Hematopoietic multipotent progenitor cell treated with erythropoietin and hydrocortisone succinate and interleukin-3 and kit ligand, for 4 days (in vitro differentiated cells): ENCODE measurements around the gene SLC39A8.
A peak's percentile ranks its signal among the peaks of the same experiment; 100 is the strongest.
"Not testable (repeated sequence)": the region's sequence is repeated elsewhere in the genome, so short reads cannot be mapped to it uniquely, and the experiment has no call there.

Experiments
- DNase-seq: peaks from one replicate; pipeline ENCODE4 v3.0.0-alpha.2; 2015

SLC39A8 gene

GRCh38 chr4:102344954-102345794 is at the start of gene SLC39A8:
Gene SLC39A8, minus strand, starts transcription at chr4:102345482. Its CDS starts 820 bp downstream, at chr4:102344662.
- DNase-seq, result peak; percentile 97

GRCh38 chr4:102392033-102392744 is 46.9 kb upstream of the SLC39A8 start:
- no peak for DNase-seq

- peak; percentile 83 for DNase-seq
Measured at GRCh38 chr4:102390438-102390837, 45.2 kb upstream of the SLC39A8 start.

GRCh38 chr4:102388611-102389010 is 43.3 kb upstream of the SLC39A8 start:
- DNase-seq, result no peak

- DNase-seq, result no peak
Measured at GRCh38 chr4:102387552-102388150, 42.4 kb upstream of the SLC39A8 start.

GRCh38 chr4:102386966-102387365 is 41.7 kb upstream of the SLC39A8 start:
- no peak for DNase-seq

GRCh38 chr4:102380253-102380652 is 35.0 kb upstream of the SLC39A8 start:
- not testable (repeated sequence) for DNase-seq

- DNase-seq, result no peak
Measured at GRCh38 chr4:102362922-102363432, 17.7 kb upstream of the SLC39A8 start.

- DNase-seq, result no peak
Measured at GRCh38 chr4:102358128-102358527, 12.8 kb upstream of the SLC39A8 start.

GRCh38 chr4:102357637-102358036 is 12.4 kb upstream of the SLC39A8 start:
- DNase-seq, result not testable (repeated sequence)

GRCh38 chr4:102356562-102357202 is 11.4 kb upstream of the SLC39A8 start:
- DNase-seq, result no peak

GRCh38 chr4:102355748-102356147 is 10.5 kb upstream of the SLC39A8 start:
- peak; percentile 36 for DNase-seq

GRCh38 chr4:102354671-102355454 is 9.6 kb upstream of the SLC39A8 start:
- no peak for DNase-seq

GRCh38 chr4:102352781-102353180 is 7.5 kb upstream of the SLC39A8 start:
- no peak for DNase-seq

- no peak for DNase-seq
Measured at GRCh38 chr4:102350634-102351033, 5.4 kb upstream of the SLC39A8 start.

- DNase-seq, result no peak
Measured at GRCh38 chr4:102348701-102349100, 3.4 kb upstream of the SLC39A8 start.

GRCh38 chr4:102345795-102346100 is 466 bp upstream of the SLC39A8 start:
- DNase-seq, result no peak

- no peak for DNase-seq
Measured at GRCh38 chr4:102344520-102344953, 745 bp downstream of the SLC39A8 start.

GRCh38 chr4:102343964-102344519 is 1.2 kb downstream of the SLC39A8 start:
- peak; percentile 96 for DNase-seq

GRCh38 chr4:102342404-102343074 is 2.7 kb downstream of the SLC39A8 start:
- DNase-seq, result peak; percentile 83

GRCh38 chr4:102341201-102341600 is 4.1 kb downstream of the SLC39A8 start:
- no peak for DNase-seq
